Stimulated activated naive CD4-positive, alpha-beta T cell (primary cell): ENCODE measurements around the gene HOXD10.

ENCODE experiments used
- DNase-seq, 6 experiments: peaks; one replicate each; lab custom pipeline; 2025; lab: John Stamatoyannopoulos, UW

The HOXD10 gene

GRCh38 chr2:176096243-176096985 lies 20.2 kb upstream of the HOXD10 start:
- no peak for DNase-seq

- peak in 5 of 6 experiments; percentile 24 to 73 (median 53) for DNase-seq
These were observed 19.4 kb upstream of the HOXD10 start for GRCh38 chr2:176096986-176097819.

- DNase-seq, result no peak
These were observed 18.7 kb upstream of the HOXD10 start for GRCh38 chr2:176097820-176098365.

- DNase-seq, result no peak
These were observed 18.0 kb upstream of the HOXD10 start for GRCh38 chr2:176098366-176099158.

GRCh38 chr2:176099159-176099727 lies 17.3 kb upstream of the HOXD10 start:
- no peak for DNase-seq

- no peak for DNase-seq
These were observed 16.6 kb upstream of the HOXD10 start, which contains the start of gene HOXD12 for GRCh38 chr2:176099728-176100546. Gene HOXD12 (plus strand): TSS chr2:176099795. CDS start chr2:176099802, 7 bp downstream.

- DNase-seq, result no peak
These were observed 15.9 kb upstream of the HOXD10 start for GRCh38 chr2:176100547-176101140.

- DNase-seq, result no peak
These were observed 15.3 kb upstream of the HOXD10 start for GRCh38 chr2:176101216-176101830.

- DNase-seq, result no peak
These were observed 14.7 kb upstream of the HOXD10 start for GRCh38 chr2:176101842-176102241.

GRCh38 chr2:176102309-176102866 lies 14.2 kb upstream of the HOXD10 start:
- no peak for DNase-seq

- DNase-seq, result no peak
These were observed 13.4 kb upstream of the HOXD10 start for GRCh38 chr2:176103194-176103593.

GRCh38 chr2:176103742-176104315 lies 12.7 kb upstream of the HOXD10 start:
- no peak for DNase-seq

GRCh38 chr2:176104316-176105077 lies 12.1 kb upstream of the HOXD10 start:
- DNase-seq, result no peak

- no peak for DNase-seq
These were observed 11.4 kb upstream of the HOXD10 start for GRCh38 chr2:176105078-176105729.

- DNase-seq, result no peak
These were observed 10.6 kb upstream of the HOXD10 start for GRCh38 chr2:176105730-176106580.

- peak in 1 of 6 experiments; percentile 24 for DNase-seq
These were observed 9.7 kb upstream of the HOXD10 start, which contains the start of gene HOXD11 for GRCh38 chr2:176106581-176107539. Gene HOXD11 (plus strand): TSS chr2:176107280. CDS start chr2:176107356, 76 bp downstream.
